Loucy (cell line): Measurements from ENCODE around the gene BACH2.

Experiments
- H2AFZ ChIP-seq: fragments of 200-600 bp; sonication (generic); 2 replicates; pipeline ENCODE4 v1.6.0; 2016; ENCODE audit warnings: antibody characterized with exemption, mild to moderate bottlenecking, low read length, moderate library complexity
- H3F3A ChIP-seq: fragments of 200-600 bp; 2 replicates; pipeline ENCODE4 v1.6.0; 2016; ENCODE audit warnings: antibody characterized with exemption, low read depth, mild to moderate bottlenecking
- H3K27me3 ChIP-seq: fragments of 200-600 bp; sonication (generic); 2 replicates; pipeline ENCODE4 v1.6.1; 2014; ENCODE audit warnings: low read length, mild to moderate bottlenecking; ENCODE audit not compliant: insufficient read depth, poor library complexity, severe bottlenecking
- H3K36me3 ChIP-seq: fragments of 200-600 bp; sonication (generic); 2 replicates; pipeline ENCODE4 v1.6.1; 2016; ENCODE audit warnings: low read length; ENCODE audit not compliant: insufficient read depth
- H3K4me1 ChIP-seq: fragments of 200-600 bp; sonication (generic); 2 replicates; pipeline ENCODE4 v1.5.1; 2014; ENCODE audit warnings: low read length, mild to moderate bottlenecking; ENCODE audit not compliant: insufficient read depth, poor library complexity, severe bottlenecking
- H3K4me2 ChIP-seq: fragments of 200-600 bp; sonication (generic); 2 replicates; pipeline ENCODE4 v1.6.0; 2014; ENCODE audit warnings: antibody characterized with exemption, low read length, low read depth, mild to moderate bottlenecking; ENCODE audit not compliant: poor library complexity, severe bottlenecking
- H3K4me3 ChIP-seq: fragments of 200-600 bp; sonication (generic); 2 replicates; pipeline ENCODE4 v1.5.1; 2014; ENCODE audit warnings: low read length, mild to moderate bottlenecking, mixed read lengths; ENCODE audit not compliant: poor library complexity, severe bottlenecking
- H3K79me2 ChIP-seq: fragments of 200-600 bp; sonication (generic); 2 replicates; pipeline ENCODE4 v1.6.1; 2014; ENCODE audit warnings: low read length; ENCODE audit not compliant: insufficient read depth
- H3K9ac ChIP-seq: fragments of 200-600 bp; sonication (generic); 2 replicates; pipeline ENCODE4 v1.6.0; 2014; ENCODE audit warnings: mild to moderate bottlenecking, low read depth, low read length, moderate library complexity; ENCODE audit not compliant: poor library complexity, severe bottlenecking
- H3K9me2 ChIP-seq: fragments of 200-600 bp; sonication (generic); replicated peaks from 2 replicates; pipeline ENCODE4 v1.6.1; 2016; ENCODE audit warnings: low read depth, low read length, mixed read lengths
- H3K9me3 ChIP-seq: fragments of 200-600 bp; sonication (generic); 2 replicates; pipeline ENCODE4 v1.6.1; 2014; ENCODE audit warnings: mild to moderate bottlenecking, antibody characterized with exemption, low read length, low read depth; ENCODE audit not compliant: insufficient read depth
- H4K20me1 ChIP-seq: fragments of 200-600 bp; sonication (generic); 2 replicates; pipeline ENCODE4 v1.6.0; 2014; ENCODE audit warnings: antibody characterized with exemption, low read length, mild to moderate bottlenecking; ENCODE audit not compliant: insufficient read depth, poor library complexity, severe bottlenecking
- CTCF ChIP-seq: fragments of 200-600 bp; sonication (generic); conservative IDR thresholded peaks from 2 replicates; pipeline ENCODE4 v1.5.1; 2014; ENCODE audit warnings: mild to moderate bottlenecking, antibody characterized with exemption, low read length
- EZH2phosphoT487 ChIP-seq: fragments of 200-600 bp; IDR thresholded peaks from 2 replicates; pipeline ENCODE4 v1.6.1; 2018; ENCODE audit warnings: antibody characterized with exemption, mild to moderate bottlenecking, moderate library complexity, borderline replicate concordance

Gene BACH2

GRCh38 chr6:90072935-90073464, 223.6 kb downstream of the BACH2 start:
- no peak overlapping the region for H2AFZ ChIP-seq
- peak overlapping the region; percentile 57 for H3K9ac ChIP-seq
- no peaks in the 10 kb centered on the region for H3K9me3 ChIP-seq
- H3K27me3 ChIP-seq: no peaks in the 10 kb centered on the region
- H3K79me2 ChIP-seq: peaks cover 17% of the 10 kb centered on the region; the same call in 1 of the 2 replicates
- no peaks in the 10 kb centered on the region for H3K9me2 ChIP-seq
- peaks cover 11% of the 10 kb centered on the region; the same call in 1 of the 2 replicates for H3F3A ChIP-seq
- H4K20me1 ChIP-seq: no peaks in the 10 kb centered on the region
- TF ChIP-seq EZH2phosphoT487 (no peak), CTCF (no peak)
- peaks cover 2% of the 10 kb centered on the region; the same call in 1 of the 2 replicates for H3K36me3 ChIP-seq
- H3K4me2 ChIP-seq: peak overlapping the region; percentile 78
- H3K4me1 ChIP-seq: peaks cover 49% of the 10 kb centered on the region
- H3K4me3 ChIP-seq: peak overlapping the region; percentile 49

GRCh38 chr6:90072501-90072900, 224.1 kb downstream of the BACH2 start:
- Histone ChIP-seq H3K27me3 (no peaks in the 10 kb centered on the region), H3K4me1 (peaks cover 49% of the 10 kb centered on the region), H2AFZ (no peak overlapping the region), H3F3A (peaks cover 11% of the 10 kb centered on the region; the same call in 1 of the 2 replicates), H3K9ac (peak overlapping the region; percentile 57), H4K20me1 (no peaks in the 10 kb centered on the region), H3K9me3 (no peaks in the 10 kb centered on the region), H3K9me2 (no peaks in the 10 kb centered on the region), H3K79me2 (peaks cover 14% of the 10 kb centered on the region; the same call in 1 of the 2 replicates), H3K4me2 (peak overlapping the region; percentile 78), H3K36me3 (peaks cover 2% of the 10 kb centered on the region; the same call in 1 of the 2 replicates), H3K4me3 (peak overlapping the region; percentile 49)
- no peak for TF ChIP-seq CTCF
- no peak for TF ChIP-seq EZH2phosphoT487

GRCh38 chr6:90068703-90069523, 227.7 kb downstream of the BACH2 start:
- H3K9me3 ChIP-seq: no peaks in the 10 kb centered on the region
- H3K79me2 ChIP-seq: peaks cover 14% of the 10 kb centered on the region; the same call in 1 of the 2 replicates
- TF ChIP-seq CTCF (no peak), EZH2phosphoT487 (no peak)
- peaks cover 2% of the 10 kb centered on the region; the same call in 1 of the 2 replicates for H3K36me3 ChIP-seq
- H4K20me1 ChIP-seq: no peaks in the 10 kb centered on the region
- no peak overlapping the region for H3K4me3 ChIP-seq
- peaks cover 11% of the 10 kb centered on the region; the same call in 1 of the 2 replicates for H3F3A ChIP-seq
- peaks cover 40% of the 10 kb centered on the region for H3K4me1 ChIP-seq
- no peak overlapping the region for H2AFZ ChIP-seq
- H3K4me2 ChIP-seq: no peak overlapping the region
- no peaks in the 10 kb centered on the region for H3K9me2 ChIP-seq
- H3K9ac ChIP-seq: no peak overlapping the region
- H3K27me3 ChIP-seq: no peaks in the 10 kb centered on the region
